K562 (cell line): ENCODE data around the gene GLB1L2. TPM values are rescaled to one million over a fixed set of nuclear protein-coding genes. Genes with fewer than 3 reads are reported as not detected.

Experiments
- CSDE1 ChIP-seq, 2 experiments: fragments of 450-650 bp; IDR thresholded peaks; 2 replicates each; pipeline ENCODE4 v1.6.1; 2016; ENCODE audit warnings: mild to moderate bottlenecking in 1 of 2
- E2F3 ChIP-seq: fragments of 250-450 bp; sonication (Bioruptor Pico); IDR thresholded peaks from 2 replicates; pipeline ENCODE4 v1.4.0; 2020; ENCODE audit warnings: mild to moderate bottlenecking
- RB1 ChIP-seq: fragments of 450-650 bp; IDR thresholded peaks from 2 replicates; pipeline ENCODE4 v1.6.1; 2017; ENCODE audit warnings: low read depth, mild to moderate bottlenecking
- RBM34 ChIP-seq: fragments of 200-400 bp; formaldehyde crosslinking; IDR thresholded peaks from 2 replicates; pipeline ENCODE4 v1.6.1; 2018; ENCODE audit warnings: low read length, borderline replicate concordance; ENCODE audit not compliant: insufficient read depth
- STAG1 ChIP-seq: sonication (generic); formaldehyde crosslinking; IDR thresholded peaks from 2 replicates; pipeline ENCODE4 v1.5.0; 2020; ENCODE audit warnings: missing genetic modification reagents, borderline replicate concordance
- TRIM25 ChIP-seq: fragments of 450-650 bp; IDR thresholded peaks from 2 replicates; pipeline ENCODE4 v1.7.0; 2016; ENCODE audit warnings: borderline replicate concordance
- U2AF1 ChIP-seq: fragments of 200-400 bp; formaldehyde crosslinking; optimal IDR thresholded peaks from 2 replicates; pipeline ENCODE3; 2017; ENCODE audit warnings: mild to moderate bottlenecking, low read depth, low read length, moderate library complexity
- ZFPM2 ChIP-seq: fragments of 250-450 bp; sonication (Bioruptor Pico); IDR thresholded peaks from 2 replicates; pipeline ENCODE4 v1.5.1; 2022; ENCODE audit warnings: mild to moderate bottlenecking
- ZNF407 ChIP-seq: fragments of 450-650 bp; IDR thresholded peaks from 2 replicates; pipeline ENCODE4 v1.6.1; 2016; ENCODE audit warnings: low read depth
- polyA plus RNA-seq, 8 experiments: library from polyadenylated mRNA; depleted of rRNA in 4 of 8; stranded (reverse) in 5 of 8; unstranded in 3 of 8; fragments of >200 nt; fragmentation: Nextera tagmentation in 2 of 8; fragmentation: Illumina TruSeq in 1 of 8; extraction: Ambion mirVana in 2 of 8; extraction: Trizol in 1 of 8; gene quantifications; 2 replicates each; pipeline versions ENCODE4 v1.2.1 to v1.2.3, GENCODE V29; 2011 to 2014; ENCODE audit warnings: inconsistent platforms in 1 of 8, missing spikeins in 1 of 8
- total RNA-seq, 7 experiments: library from RNA; depleted of rRNA in 6 of 7; stranded (reverse); fragments of >200 nt in 6 of 7; fragmentation: Illumina TruSeq in 2 of 7; extraction: Trizol in 2 of 7; gene quantifications; 2 replicates each; pipeline versions ENCODE4 v1.2.1 to v1.2.3, GENCODE V29; 2011 to 2021; ENCODE audit warnings: low replicate concordance in 1 of 7

GLB1L2 gene
- total and polyA plus RNA-seq, 9 of the 15 experiments (the other 6 are each of a cell fraction or from before 2014, with no cell fraction given), result 0.84 to 21.4 (median 13.8) TPM

DNA sequence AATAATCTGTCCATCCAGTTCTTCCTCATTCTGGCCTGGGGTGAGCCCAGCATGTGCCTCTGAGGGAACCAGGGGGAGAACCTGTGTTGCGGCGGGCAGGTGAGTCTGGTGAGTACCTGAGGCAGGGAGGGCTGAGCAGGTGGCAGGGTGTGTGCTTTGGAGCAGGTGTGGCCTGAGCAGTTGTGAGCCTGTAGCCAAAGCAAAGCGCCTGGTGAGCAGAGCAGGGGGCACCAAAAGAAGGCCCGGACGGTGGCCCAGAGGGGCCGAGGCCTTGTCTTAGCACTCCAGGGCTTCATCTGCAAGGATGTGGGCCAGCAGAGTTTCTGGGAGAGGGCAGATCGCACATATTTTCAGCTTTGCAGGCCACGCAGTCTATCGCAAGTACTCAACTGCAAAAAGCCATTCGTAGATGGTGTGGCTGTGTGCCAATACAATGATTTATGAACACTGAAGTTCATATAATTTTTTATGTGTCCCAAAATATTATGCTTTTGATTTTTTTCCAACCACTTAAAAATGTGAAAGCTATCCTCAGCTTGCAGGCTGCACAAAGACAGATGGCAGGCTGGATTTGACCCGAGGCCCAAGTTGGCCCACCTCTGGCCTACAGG is 8.7 kb downstream of the GLB1L2 start (continued):
- TF ChIP-seq ZNF407 (no peak), E2F3 (CRISPR knock-in tag) (no peak), U2AF1 (no peak), CSDE1 (IDR thresholded peaks at IDR 0.05) (no peak), STAG1 (CRISPR knock-in tag) (no peak), ZFPM2 (CRISPR knock-in tag) (no peak), RBM34 (no peak), TRIM25 (no peak), RB1 (no peak)
